ENCODE results near the gene ELAC2. TPM values are rescaled to one million over a fixed set of nuclear protein-coding genes. Genes with fewer than 3 reads are reported as not detected.

Gene ELAC2
- total RNA-seq, 2 experiments from 2014 or later: 51.6 to 53.3 TPM

DNA sequence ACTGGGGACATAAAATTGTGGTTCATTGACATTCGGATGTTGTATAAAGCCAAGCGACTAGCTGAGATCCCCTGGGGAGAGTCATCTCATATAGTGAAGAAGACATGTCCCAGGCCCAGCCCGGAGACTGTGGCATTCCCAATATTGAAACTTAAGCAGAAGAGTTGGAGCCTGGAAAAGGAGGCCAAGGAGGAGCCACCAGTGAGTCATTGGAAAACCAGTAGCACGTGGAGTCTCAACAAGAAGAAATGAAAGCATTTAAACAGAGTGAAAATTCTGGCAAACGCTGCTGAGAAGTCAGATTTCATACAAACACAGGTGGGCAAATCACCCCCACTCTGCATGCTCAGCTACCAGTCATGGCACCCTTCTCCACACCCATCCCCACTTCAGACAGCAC lies 9.4 kb upstream of the ELAC2 start:
- Histone ChIP-seq H3K4me1 (ENCODE audit: insufficient read depth, low read length) (peaks cover 20% of the 10 kb centered on the region), H3K9me3 (ENCODE audit: control insufficient read depth in 1 of 2, insufficient read depth in 1 of 2, low read length in 2 of 2) (no peaks in the 10 kb centered on the region), H3K36me3 (ENCODE audit: insufficient read depth, low read length) (no peaks in the 10 kb centered on the region), H3K27ac (ENCODE audit: low read depth in 1 of 2, low read length in 2 of 2) (no peak overlapping the region), H3K4me3 (ENCODE audit: low read length) (no peak overlapping the region), H3K27me3 (ENCODE audit: control insufficient read depth in 1 of 2, insufficient read depth in 2 of 2, low read length in 2 of 2) (no peaks in the 10 kb centered on the region)
- H3K36me3 Mint-ChIP-seq (ENCODE audit: low read depth): no peaks in the 10 kb centered on the region
- ChIA-PET CTCF (no interaction called here), POLR2A (no interaction called here)
- no peak for ATAC-seq (ENCODE audit: poor library complexity)
- intact Hi-C loops (cut with DNase I, micrococcal nuclease): loop anchor here in 1 of 2 experiments (10.0 kb wide), 2 partner anchors 1038 to 1178 kb away; partner anchors contain the start of gene COX10
- H3K4me3 Mint-ChIP-seq: no peak overlapping the region
- H3K4me1 Mint-ChIP-seq (ENCODE audit: low read depth): peaks cover 18% of the 10 kb centered on the region
- DNase-seq: no peak
- no peaks in the 10 kb centered on the region for H3K9me3 Mint-ChIP-seq
- peaks cover 17% of the 10 kb centered on the region for H3K27me3 Mint-ChIP-seq
- TF ChIP-seq, protein P1, sequence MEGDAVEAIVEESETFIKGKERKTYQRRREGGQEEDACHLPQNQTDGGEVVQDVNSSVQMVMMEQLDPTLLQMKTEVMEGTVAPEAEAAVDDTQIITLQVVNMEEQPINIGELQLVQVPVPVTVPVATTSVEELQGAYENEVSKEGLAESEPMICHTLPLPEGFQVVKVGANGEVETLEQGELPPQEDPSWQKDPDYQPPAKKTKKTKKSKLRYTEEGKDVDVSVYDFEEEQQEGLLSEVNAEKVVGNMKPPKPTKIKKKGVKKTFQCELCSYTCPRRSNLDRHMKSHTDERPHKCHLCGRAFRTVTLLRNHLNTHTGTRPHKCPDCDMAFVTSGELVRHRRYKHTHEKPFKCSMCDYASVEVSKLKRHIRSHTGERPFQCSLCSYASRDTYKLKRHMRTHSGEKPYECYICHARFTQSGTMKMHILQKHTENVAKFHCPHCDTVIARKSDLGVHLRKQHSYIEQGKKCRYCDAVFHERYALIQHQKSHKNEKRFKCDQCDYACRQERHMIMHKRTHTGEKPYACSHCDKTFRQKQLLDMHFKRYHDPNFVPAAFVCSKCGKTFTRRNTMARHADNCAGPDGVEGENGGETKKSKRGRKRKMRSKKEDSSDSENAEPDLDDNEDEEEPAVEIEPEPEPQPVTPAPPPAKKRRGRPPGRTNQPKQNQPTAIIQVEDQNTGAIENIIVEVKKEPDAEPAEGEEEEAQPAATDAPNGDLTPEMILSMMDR (IDR thresholded peaks at IDR 0.05): no peak
- H3K27ac Mint-ChIP-seq: no peak overlapping the region

DNA sequence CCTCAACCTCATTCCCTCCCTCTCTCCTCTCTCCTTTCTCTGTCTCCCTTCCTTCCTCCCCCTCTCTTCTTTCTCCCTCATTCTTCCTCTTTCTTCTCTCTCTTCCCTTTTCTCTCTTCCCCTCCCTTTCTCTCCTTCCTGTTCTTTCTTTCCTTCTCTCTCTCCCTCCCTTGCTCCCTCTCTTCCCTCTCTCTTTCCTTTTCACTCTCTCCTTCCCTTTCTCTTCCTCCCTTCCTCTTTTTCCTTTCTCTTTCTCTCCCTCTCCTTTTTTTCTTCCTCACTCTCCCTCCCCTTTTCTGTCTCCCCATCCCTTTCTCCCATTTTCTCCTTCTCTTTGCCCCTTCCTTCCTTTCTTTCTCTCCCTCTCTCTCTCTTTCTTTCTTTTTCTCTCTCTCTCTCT lies 7.9 kb upstream of the ELAC2 start:
- Histone ChIP-seq H3K9me3 (ENCODE audit: control insufficient read depth in 1 of 2, insufficient read depth in 1 of 2, low read length in 2 of 2) (no peaks in the 10 kb centered on the region), H3K4me1 (ENCODE audit: insufficient read depth, low read length) (peaks cover 9% of the 10 kb centered on the region), H3K36me3 (ENCODE audit: insufficient read depth, low read length) (no peaks in the 10 kb centered on the region), H3K4me3 (ENCODE audit: low read length) (no peak overlapping the region), H3K27me3 (ENCODE audit: control insufficient read depth in 1 of 2, insufficient read depth in 2 of 2, low read length in 2 of 2) (no peaks in the 10 kb centered on the region), H3K27ac (ENCODE audit: low read depth in 1 of 2, low read length in 2 of 2) (no peak overlapping the region)
- CTCF ChIA-PET: no interaction called here
- H3K36me3 Mint-ChIP-seq (ENCODE audit: low read depth): no peaks in the 10 kb centered on the region
- peaks cover 6% of the 10 kb centered on the region for H3K4me1 Mint-ChIP-seq (ENCODE audit: low read depth)
- H3K27ac Mint-ChIP-seq: no peak overlapping the region
- ATAC-seq (ENCODE audit: poor library complexity): no peak
- no peaks in the 10 kb centered on the region for H3K9me3 Mint-ChIP-seq
- TF ChIP-seq, protein P1 (IDR thresholded peaks at IDR 0.05): no peak
- intact Hi-C loops (cut with DNase I, micrococcal nuclease): loop anchor here in 1 of 2 experiments (10.0 kb wide), 2 partner anchors 1039 to 1179 kb away; partner anchors contain the start of gene COX10
- peaks cover 17% of the 10 kb centered on the region for H3K27me3 Mint-ChIP-seq
- H3K4me3 Mint-ChIP-seq: no peak overlapping the region
- POLR2A ChIA-PET: no interaction called here
- DNase-seq: no peak

GRCh38 chr17:13025258-13025627 lies 7.4 kb upstream of the ELAC2 start:
- DNase-seq: no peak
- no peaks in the 10 kb centered on the region for H3K9me3 ChIP-seq (ENCODE audit: control insufficient read depth in 1 of 2, insufficient read depth in 1 of 2, low read length in 2 of 2)
- H3K4me3 ChIP-seq (ENCODE audit: low read length): no peak overlapping the region
- H3K27ac Mint-ChIP-seq: no peak overlapping the region
- peaks cover 9% of the 10 kb centered on the region for H3K4me1 ChIP-seq (ENCODE audit: insufficient read depth, low read length)
- H3K9me3 Mint-ChIP-seq: no peaks in the 10 kb centered on the region
- H3K27me3 Mint-ChIP-seq: peaks cover 17% of the 10 kb centered on the region
- no peaks in the 10 kb centered on the region for H3K36me3 ChIP-seq (ENCODE audit: insufficient read depth, low read length)
- no peaks in the 10 kb centered on the region for H3K27me3 ChIP-seq (ENCODE audit: control insufficient read depth in 1 of 2, insufficient read depth in 2 of 2, low read length in 2 of 2)
- TF ChIP-seq, protein P1 (IDR thresholded peaks at IDR 0.05): no peak
- ChIA-PET CTCF (no interaction called here), POLR2A (no interaction called here)
- peaks cover 6% of the 10 kb centered on the region for H3K4me1 Mint-ChIP-seq (ENCODE audit: low read depth)
- no peaks in the 10 kb centered on the region for H3K36me3 Mint-ChIP-seq (ENCODE audit: low read depth)
- intact Hi-C loops (cut with DNase I, micrococcal nuclease): loop anchor here in 1 of 2 experiments (10.0 kb wide), 2 partner anchors 1040 to 1180 kb away; partner anchors contain the start of gene COX10
- ATAC-seq (ENCODE audit: poor library complexity): no peak
- no peak overlapping the region for H3K4me3 Mint-ChIP-seq
- no peak overlapping the region for H3K27ac ChIP-seq (ENCODE audit: low read depth in 1 of 2, low read length in 2 of 2)
